Hematopoietic multipotent progenitor cell treated with erythropoietin and hydrocortisone succinate and interleukin-3 and kit ligand, for 15 days (in vitro differentiated cells): ENCODE data around the gene LYZL1.
"Not testable (repeated sequence)": the region's sequence is repeated elsewhere in the genome, so short reads cannot be mapped to it uniquely, and the experiment has no call there.

Source experiments
- DNase-seq: peaks from one replicate; pipeline ENCODE4 v3.0.0-alpha.2; 2015; ENCODE audit warnings: low spot score

Gene LYZL1

DNA sequence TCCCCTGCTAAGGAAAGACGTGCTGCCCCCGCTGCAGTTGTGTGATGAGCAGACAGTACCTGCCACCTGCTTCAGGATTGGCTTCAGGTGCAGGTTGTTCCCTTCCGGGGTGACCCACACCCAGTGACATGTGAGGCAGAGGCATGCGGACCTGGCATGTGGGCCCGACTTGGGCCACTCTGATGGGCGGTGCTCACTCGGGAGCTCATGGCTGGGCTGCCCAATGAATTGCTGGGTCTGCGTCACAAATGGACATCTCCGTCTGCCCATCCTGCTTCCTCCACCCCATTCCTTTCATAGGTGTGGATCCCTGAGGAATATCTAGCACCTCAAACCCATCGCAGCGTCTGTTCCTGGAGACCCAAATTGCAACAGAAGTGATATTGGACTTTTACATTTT is 19.3 kb downstream of the LYZL1 start:
- not testable (repeated sequence) for DNase-seq

DNA sequence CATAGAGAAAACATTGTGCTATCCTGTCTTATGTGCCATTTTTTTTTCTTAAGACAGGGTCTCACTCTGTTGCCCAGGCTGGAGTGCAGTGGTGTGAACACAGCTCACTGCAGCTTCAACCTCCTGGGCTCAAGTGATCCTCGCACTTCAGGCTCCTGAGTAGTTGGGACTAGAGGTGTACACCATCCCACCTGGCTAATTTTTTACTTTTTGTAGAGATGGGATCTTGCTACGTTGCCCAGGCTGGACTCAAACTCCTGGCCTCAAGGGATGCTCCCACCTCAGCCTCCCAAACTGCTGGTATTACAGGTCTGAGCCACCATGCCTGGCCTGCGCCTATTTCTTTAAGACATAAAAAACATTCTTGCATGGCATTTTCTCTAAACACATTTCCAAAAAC is 20.6 kb downstream of the LYZL1 start:
- no peak for DNase-seq

DNA sequence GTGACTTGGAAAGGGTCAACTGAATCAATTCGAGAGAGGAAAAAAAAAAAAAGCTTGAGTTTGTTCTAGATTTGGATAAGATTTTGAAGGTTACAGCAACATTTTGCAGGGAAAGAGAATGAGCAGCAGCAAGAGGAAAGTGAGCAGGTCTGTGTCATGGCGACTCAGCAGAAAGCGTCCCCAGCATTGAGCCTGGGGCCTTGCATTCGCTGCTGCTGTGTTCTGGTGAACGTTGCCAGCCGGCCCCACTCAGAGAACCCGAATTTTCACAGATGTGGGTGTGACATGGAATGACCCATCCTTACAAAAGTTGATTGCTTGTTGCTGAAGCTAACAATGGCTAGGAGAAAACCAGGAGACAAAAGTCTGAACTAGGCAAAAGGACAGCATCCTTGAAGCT is 21.6 kb downstream of the LYZL1 start:
- DNase-seq: not testable (repeated sequence)

DNA sequence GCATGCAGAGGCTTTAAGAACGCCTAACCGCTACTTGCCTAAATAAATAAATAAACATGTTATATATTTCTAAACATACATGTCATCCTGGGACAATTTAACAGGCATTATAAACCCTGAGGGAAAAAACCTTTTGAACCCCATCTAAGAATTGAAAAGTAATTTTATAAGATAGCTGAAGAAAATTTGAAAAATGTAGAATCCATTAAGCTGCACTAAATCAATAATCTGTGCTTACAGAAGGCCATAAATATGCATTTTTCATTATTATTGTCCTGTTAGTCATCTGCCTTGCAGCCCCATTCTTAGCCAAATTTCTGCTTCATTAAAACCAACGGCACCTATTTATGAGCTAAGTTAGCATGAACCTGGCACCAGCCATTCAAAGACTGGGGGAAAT is 24.2 kb downstream of the LYZL1 start:
- no peak for DNase-seq

DNA sequence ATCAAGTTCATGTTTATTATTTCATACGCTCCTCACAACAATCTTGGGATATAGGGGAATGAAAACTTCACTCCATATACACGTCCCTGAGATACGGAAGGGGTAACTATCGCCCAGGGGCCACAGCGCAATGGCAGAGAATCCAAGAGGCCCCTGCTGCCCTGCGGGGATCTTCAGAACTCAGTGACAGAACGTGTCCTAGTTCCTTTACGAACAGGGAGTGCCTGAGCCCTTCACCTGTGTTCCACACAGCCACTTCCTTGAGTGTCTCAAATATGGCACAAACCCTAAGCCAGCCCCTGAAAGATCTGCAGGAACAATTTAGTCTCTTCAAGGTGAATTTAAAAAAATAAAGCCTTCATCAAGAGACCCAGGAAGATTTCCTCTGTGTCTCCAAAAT is 25.9 kb downstream of the LYZL1 start:
- DNase-seq: no peak

DNA sequence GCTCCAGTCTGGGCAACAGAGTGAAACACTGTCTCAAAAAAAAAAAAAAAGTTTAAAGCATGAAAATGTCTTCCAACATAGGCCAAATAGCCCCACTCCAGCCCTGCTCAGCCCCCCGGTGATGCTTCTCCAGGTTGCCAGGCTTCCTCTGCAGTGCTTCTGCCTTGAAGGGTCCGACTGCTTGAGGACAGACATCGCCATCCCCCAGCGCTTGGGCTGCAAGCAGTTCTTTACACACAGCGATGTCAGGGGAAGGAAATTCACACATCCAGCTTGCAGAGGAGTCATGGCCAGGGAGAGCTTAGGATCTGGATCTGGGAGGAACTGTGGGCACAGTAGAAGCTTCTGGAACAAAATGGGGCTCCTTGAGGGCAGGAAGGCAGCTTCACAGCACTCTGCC is 26.9 kb downstream of the LYZL1 start:
- DNase-seq: no peak

DNA sequence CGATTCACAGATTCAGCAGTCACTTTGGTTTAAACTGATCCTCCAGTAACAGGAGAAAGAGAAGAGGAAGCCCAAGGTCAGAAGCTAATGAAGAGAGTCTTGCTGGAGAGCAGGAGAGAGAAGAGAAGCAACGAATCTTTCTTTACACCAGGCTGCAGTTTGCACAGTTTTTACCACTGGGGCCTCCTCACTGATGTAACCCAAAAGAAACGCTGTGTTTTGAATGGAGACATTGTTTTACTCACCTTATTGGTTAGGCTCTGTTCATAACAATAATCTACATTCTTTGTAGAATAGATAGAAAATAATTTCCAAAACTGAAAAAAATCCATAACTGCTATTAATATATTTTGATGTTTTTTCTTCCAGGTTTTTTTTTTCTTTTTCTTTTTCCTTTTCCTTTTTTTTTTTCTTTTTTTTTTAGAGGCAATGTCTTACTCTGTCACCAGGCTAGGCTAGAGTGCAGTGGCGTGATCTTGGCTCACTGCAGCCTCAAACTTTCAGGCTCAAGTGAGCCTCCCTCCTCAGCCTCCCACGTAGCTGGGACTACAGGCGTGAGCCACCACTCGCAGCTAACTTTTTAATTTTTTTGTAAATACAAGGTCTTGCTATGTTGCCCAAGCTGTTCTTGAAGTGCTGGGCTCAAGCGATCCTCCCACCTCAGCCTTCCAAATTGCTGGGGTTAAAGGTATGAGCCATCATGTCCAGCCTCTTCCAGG is 27.6 kb downstream of the LYZL1 start:
- DNase-seq: no peak

DNA sequence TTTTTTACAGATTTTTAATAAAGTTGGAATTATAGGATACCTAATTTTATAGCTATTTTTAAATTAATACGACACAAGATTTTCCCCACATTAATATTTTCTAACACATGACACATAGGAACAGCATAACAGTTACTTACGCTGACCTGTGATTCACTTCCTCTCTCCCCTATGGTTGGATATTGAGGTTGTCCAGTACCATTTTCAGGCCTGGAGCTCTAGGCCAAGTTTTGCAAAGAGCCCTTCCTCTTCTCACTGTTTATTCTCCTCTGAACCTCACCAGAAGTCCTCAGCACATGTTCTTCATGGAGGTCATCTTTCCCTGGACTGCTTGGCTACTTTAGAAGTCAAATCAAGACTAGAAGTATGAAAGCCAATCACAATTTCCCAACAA is 28.2 kb downstream of the LYZL1 start:
- no peak for DNase-seq

DNA sequence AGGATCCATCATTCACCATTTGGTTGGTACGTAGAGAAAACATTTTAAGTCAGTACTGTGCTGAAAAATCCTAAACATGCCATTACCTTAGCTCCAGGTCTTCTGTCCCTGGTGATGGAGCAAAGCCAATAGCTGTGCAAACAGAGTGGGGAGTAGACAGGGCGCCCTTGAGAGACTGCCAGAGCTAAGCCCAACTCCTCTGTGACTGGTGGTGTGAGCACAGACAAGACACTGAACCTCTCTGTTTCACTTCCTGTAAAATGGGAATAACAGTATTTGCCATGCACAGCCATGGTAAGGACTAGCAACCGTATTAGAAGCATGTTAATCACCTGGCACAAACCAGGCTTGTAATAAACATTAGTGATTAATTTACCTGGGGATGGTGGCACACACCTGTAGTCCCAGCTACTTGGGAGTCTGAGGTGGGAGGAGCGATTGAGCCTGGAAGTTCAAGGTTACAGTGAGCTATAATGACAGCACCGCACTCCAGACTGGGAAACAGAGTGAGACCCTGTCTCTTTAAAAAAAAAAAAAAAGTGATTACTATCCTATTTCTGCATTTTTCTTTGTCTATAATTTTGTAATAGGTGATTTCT is 28.7 kb downstream of the LYZL1 start:
- DNase-seq: no peak

DNA sequence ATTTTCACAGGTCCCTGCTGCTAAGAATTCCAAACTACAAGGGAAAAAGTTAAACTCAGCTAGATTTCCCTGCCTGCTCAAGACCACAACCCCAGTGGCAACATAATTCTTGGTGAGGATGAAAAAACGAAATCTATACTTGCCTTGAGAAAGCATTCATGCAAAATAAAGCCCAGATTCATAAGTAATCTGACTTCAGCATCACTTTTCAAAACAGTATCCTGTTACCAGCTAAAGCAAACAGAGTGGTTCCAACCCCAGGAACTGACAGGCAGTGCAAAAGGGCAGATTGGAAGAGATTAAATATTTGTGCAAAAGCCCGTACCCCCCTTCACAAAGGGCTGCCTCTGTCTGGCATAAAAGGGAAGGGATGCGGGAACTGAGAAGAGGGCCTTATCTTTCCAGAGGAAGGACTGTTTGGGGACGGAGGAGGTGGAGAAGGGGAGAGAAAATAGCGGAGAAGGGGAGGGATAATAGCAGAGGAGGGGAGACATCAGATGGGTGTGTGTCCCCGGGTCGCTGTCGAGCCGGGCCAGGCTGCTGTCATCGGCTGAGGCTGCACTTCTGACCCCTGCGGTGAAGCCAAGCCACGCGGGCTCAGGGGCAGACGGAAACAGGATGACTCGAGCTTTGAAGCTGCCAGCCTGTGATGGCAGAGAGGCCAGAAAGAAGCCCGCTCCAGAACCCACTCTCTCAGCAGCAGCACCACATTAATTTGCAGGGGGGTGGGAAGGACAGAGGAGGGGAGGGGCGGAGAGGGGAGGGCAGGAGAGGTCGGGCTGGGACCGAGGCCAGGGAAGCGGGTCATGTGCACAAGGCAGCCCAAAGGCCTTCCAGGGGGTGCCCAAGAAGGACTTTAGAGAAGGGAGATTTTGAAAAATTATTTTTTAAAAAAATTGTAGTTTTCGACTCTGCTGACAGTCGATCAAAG is 29.5 kb downstream of the LYZL1 start:
- not testable (repeated sequence) for DNase-seq

DNA sequence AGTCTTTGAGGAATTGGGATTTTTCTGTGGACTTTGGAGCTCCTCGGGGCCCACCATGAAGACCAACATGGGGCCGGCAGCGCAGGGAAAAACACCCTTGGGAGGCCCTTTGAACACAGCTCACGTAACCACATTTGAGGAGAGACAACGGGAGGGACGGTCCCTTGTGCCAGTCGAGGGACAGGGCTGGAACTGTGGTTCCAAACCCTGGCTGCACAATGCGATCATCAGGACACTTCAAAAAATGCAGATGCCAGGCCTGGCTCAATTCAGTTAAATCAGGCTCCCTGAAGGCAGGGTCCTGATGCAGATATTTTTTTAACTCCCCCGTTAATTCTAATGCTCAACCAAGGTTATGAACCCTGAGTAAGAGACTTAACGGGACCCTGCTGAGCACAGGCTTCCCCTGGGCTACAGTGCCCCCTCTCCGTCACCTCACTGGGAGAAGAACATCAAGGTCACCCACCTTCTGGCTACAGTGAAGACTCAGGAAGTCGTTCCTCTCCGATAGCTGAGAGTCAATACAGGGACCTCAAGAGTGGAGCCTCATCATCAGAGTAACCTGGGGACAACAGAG is 30.4 kb downstream of the LYZL1 start:
- no peak for DNase-seq

DNA sequence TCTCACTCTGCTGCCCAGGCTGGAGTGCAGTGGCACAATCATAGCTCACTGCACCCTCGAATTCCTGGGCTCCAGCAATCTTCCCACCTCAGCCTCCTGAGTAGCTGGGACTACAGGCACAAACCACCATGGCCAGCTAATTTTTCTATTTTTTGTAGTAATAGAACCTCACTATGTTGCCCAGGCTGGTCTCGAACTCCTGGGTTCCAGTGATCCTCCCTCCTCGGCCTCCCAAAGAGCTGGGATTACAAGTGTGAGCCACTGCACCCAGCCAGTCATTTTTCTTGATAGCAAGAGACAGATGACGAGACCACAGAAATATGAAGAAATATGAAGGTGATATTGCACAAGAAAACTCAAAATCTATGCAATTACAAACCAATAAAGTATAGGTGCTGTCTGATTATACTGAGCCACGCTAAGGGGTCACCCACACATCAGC is 31.8 kb downstream of the LYZL1 start:
- not testable (repeated sequence) for DNase-seq

DNA sequence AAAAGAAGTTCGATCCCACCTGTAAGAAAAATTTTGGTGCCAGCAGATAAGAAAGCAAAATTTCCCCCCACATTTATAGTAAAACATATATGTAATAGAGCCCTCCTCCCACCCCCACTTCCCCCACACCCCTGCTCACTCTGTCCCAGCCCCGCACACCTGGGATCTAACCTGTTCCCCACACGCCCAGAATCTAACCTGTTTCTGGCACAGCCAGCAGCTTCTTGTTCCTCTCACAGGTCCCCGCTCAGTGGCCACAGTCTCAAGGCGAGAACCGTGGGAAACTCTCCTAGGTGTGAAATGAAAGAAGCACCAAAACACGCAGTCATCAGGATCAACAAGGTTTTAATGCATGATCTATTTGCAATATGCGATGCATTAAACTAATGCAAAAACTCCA is 32.8 kb downstream of the LYZL1 start:
- DNase-seq: no peak

DNA sequence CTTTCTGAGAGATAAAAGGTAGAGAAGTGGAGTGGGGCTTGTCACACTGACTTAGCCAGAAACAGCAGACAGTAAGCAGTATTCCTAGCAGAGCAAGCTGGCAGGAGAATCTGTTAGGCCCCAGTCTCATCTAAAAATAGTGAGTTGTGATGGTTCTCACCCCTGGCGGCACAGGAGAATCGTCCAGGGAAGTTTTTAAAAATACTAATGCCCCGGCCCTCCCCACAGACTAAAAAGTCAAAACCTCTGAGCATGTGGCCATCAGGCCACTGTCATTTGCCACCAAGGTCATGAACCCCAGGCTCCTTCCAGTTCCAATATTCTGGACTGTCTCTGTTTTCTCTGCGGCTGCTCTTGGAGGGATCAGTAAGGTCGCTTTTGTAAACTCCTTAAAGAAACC is 34.0 kb downstream of the LYZL1 start:
- no peak for DNase-seq

DNA sequence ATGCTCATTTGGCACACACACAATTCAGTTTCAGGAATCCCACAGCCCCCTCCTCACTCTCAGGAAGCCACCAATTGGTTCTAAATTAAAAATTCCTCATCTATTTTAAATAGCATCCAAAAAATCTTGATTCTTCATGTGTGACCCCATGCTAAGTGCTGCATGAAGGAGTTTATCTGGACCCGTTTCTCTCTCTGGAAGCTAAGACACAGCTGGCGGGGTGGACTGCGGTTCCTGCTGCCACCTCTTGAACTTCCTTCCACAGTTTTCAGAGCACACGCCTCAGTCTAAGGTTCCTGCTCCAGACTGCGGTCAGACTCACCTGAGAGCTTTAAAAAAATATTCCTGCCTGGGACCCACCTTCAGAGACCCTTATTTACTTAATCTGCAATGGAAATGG is 34.5 kb downstream of the LYZL1 start:
- no peak for DNase-seq

DNA sequence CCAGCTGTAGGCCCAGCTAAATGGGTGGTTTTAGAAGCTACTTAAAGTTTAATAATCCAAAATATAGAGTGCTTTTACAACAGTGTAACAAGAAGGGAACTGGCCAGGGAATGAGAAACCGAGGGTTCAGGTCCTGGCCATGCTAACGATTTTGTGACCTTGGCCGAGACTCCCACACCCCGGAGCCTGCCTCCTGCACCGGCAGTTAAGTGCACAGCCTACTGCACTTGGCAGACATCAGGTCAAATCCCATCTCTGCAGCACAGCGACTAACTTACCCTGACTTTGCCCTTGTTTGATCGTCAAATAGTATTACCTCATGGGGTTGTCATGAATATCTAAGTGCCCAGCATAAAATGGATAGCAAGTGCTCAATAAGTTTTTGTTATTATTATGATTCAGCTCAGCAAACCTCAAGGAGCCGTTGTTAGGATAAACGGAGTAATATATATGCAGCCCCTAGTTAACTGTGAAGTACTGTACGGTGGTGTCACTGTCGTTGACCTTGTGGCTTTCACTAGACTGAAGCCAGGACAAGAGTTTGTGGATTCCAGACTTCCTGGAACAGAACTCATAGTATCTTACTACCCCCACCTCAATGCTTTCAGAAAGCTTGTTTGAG is 35.5 kb downstream of the LYZL1 start:
- DNase-seq: no peak

DNA sequence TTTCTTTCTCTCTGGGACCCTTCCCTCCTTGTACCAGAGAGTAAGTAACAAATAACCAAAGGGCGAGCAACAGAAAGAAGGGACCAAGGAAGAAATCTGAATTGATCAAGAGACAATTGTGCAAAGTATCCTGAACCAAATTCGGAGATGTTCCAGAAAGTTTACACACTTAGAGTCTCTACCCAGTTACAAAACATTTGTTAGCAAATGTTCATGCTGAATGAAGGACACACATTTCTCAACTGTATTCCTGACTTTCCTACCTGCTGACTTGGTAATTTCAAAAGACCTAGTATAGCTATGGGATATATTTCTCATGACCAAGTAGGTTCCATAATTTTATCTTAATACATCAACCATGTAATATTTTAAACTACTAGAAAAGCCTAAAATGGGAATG is 37.4 kb downstream of the LYZL1 start:
- no peak for DNase-seq

DNA sequence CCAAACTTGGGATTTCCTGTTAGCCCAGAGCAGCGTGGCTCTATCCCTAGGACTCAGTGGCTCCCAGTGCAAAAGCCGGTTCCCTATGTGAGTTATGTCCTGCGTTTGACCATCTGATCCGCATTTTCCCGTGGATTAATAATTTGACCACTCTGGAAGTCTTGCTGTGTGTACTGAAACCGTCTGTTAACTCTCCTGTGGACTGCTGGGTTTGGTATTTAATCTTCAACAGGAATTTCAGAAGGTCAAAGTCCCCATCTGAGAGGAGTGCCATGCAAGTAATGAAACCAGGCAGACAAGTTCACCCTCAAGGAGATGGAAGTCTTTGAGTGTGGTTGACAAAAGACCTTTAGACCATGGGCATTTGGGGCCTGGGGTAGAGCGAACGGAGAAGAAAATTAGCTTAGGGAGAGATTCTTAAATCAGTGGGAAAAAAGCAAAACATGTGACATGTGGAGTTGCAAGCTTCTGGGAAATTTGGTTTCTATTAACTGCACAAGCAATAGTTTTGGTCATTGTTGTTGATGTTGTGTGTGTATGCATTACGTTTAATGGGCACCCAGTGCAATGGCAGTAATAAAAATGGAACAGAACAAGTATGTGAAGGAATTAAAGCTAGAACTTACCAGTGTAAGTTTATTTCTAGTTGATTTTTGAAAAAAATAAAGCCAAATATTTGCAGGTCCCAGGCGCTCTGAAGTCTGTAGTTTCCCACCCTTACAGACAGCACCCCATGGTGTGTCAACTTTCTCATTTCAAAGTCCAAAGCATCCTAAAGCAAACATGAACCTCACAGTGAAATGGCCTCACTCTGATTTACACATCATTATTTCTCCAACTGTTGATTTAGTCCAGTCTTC is 38.2 kb downstream of the LYZL1 start:
- no peak for DNase-seq

DNA sequence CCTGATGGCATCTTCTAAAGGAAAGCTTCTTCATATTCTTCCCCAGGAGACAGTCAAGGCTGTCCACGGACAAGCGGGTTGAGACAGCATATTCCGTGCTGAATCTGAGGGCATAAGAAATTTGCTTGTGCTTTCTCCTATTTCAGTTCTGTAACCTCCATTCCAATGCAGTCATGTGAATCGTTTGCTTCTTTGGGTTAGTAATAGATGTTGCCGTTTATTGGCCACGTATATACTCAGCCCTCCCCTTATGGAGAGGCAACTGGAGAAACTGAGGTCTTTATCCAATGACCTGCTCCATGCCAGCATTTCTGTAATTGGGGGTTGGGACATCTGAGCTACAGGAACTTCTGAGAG is 38.9 kb downstream of the LYZL1 start:
- DNase-seq: no peak

DNA sequence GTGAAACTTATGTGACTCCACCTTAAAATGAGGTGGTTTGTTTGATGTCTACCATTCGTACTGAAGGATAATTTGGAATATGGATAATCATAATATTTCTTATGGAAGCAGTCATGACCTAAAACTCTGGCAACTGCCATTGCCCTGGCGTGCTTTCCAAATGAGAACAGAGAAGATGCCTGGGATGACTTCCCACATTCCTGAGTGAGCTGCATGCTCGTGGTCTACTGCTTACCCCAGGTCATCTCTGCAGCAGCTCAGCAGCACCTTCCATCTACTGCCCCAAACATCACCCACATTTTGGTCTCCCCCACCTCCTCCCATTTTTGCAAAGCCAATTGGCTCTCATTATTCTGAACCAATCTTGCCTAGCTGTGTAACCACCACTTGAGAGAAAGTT is 40.1 kb downstream of the LYZL1 start:
- no peak for DNase-seq

DNA sequence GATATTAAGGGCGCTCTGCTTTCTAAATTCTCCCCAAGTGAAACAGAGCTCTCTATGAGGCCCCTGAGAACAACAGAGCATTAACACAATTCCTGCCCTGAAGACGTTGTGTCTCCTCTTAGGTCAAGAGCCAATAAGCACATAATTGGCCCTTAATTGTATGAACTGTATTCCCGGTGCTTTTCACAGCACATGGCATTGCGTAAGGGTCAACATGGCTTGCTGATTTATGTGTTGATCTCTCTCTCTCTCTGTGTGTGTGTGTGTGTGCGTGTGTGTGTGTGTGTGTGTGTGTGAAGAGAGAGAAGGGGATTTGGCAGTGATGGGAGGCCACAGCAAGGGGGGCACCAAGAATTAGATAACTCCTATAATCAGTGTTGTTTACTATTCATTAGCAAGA is 40.5 kb downstream of the LYZL1 start:
- no peak for DNase-seq
